VCaP (cell line): ENCODE data around the gene FNBP1L.
A peak's percentile ranks its signal among the peaks of the same experiment; 100 is the strongest.

ENCODE experiments used
- H3K27ac ChIP-seq: fragments of 450-650 bp; 2 replicates; pipeline ENCODE4 v1.5.1; 2017
- TF ChIP-seq, protein P1 (sequence below): fragments of 450-650 bp; conservative IDR thresholded peaks from 2 replicates; pipeline ENCODE4 v1.5.1; 2017; ENCODE audit warnings: mild to moderate bottlenecking, moderate library complexity

FNBP1L gene

DNA sequence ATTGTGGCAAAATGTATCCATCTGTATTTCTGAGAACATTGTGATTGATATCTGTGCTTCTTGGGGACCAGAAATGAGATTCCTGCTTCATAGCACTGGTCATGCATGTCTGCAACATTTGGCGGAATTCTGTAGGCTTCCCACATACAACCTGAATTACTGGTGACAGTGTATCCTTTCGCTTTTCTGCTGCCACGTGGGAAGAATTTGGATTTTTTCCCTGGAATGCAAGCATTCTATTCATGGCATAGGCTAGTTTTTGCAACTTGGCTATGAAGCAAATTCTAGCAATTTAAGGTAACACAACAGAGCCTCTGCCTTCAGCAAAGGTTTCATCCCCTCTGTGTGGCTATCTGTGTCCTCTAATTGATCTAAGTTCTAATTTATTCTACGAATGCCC lies 147.8 kb downstream of the FNBP1L start:
- peak overlapping the region; percentile 99; the same call in 1 of the 2 replicates for H3K27ac ChIP-seq
- TF ChIP-seq, protein P1, sequence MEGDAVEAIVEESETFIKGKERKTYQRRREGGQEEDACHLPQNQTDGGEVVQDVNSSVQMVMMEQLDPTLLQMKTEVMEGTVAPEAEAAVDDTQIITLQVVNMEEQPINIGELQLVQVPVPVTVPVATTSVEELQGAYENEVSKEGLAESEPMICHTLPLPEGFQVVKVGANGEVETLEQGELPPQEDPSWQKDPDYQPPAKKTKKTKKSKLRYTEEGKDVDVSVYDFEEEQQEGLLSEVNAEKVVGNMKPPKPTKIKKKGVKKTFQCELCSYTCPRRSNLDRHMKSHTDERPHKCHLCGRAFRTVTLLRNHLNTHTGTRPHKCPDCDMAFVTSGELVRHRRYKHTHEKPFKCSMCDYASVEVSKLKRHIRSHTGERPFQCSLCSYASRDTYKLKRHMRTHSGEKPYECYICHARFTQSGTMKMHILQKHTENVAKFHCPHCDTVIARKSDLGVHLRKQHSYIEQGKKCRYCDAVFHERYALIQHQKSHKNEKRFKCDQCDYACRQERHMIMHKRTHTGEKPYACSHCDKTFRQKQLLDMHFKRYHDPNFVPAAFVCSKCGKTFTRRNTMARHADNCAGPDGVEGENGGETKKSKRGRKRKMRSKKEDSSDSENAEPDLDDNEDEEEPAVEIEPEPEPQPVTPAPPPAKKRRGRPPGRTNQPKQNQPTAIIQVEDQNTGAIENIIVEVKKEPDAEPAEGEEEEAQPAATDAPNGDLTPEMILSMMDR = no peak

DNA sequence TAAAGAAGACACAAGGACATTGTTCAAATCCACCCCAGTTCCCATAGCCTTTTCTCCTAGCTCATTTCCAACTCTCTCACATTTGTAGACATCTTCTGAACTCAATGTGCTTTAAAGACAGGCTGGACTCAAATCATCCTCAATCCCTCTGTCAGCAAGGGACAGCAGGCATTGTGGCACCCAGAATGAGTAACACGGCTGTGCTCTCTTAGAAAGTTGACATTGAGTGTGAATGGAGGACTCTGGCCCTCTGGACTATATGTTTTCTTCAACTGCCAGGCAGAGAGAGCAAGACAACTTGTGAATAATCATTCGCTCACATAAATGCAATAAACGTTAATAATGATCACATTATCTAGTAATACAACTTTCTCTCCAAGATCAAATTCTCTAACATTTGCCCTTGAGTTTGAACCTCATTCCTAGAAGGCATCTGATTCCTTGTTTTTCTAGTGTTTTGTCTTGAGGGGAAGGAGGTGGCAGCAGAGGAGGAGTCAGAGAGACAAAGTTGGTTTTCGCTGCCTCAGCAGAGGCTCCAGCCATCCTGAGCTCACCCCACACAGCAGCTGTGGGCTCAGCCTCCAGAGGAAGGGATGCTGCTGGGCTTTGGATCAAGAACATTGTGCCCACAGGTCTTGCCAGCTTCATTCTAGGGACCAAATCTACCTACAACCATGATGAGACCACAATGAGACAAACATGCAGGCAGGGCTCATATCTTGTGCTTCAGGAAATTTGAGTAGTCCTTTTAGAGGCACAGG lies 148.6 kb downstream of the FNBP1L start:
- TF ChIP-seq, protein P1 = no peak
- H3K27ac ChIP-seq = peak overlapping the region; percentile 99

DNA sequence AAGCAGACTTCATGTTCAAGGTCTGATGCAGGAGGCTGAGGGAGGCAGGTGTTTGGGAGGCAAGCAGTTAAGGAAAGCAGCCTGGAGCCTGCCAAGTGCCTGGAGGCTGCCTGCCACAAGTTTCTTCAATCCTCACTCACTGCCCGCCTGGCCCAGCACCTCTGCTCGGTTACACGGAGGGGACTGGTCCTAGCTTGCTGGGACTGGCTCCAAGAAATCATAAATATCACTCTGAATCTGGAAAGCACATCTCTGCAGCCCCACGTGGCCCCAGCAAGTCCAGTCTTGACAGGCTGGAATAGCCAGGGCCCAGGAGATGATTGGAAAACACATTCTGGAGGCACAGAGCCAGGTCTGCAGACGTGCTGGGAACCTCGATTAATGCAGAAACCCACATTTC lies 149.8 kb downstream of the FNBP1L start:
- TF ChIP-seq, protein P1 = no peak
- peak overlapping the region; percentile 99 for H3K27ac ChIP-seq

DNA sequence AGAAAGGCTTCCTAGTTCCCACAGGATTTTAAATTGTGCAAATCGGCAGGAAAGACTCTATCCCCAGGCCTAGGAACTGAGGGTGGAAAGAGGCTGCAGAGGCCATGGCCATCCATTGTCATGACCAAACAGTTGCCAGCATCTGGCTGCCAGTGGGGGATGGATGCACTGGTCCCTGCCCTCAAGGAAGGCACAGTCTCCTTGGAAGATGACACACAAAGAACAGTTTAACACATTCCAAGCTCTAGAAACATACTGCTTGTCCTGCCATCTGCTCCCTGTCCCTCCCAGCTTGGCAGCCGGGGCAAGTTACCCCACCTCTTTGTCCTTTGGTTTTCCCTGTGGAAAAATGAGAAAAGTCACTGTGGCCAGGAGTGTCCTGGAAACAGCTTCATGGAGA lies 150.5 kb downstream of the FNBP1L start:
- TF ChIP-seq, protein P1 = no peak
- peak overlapping the region; percentile 99 for H3K27ac ChIP-seq

DNA sequence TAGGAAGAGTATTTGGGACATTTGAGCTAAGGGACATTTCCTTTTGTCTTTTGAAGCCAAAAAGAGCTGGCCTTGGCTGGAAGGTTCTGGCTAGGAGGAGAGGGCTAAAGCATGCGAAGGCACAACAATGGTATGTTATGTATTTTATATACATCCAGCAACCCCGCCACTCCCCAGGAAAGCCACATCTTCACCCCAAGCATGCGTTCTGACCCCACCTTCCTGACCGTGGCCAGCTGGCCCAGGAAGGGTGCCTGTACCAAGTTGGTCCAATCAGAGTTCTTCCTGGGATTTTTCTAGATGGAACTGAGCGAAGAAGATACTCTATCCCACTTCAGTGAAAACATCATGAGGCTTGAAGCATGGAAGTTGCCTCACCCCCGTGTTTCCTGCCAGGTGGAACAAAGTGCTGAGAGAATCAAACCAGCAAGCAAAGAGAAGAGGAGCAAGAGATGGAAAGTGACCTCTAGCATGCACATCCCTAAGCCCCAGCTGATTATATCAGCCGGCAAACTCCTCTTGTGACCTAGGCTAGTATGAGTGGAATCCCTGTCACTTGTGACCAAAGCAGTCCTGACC lies 151.0 kb downstream of the FNBP1L start:
- peak overlapping the region; percentile 99 for H3K27ac ChIP-seq
- TF ChIP-seq, protein P1 = no peak

DNA sequence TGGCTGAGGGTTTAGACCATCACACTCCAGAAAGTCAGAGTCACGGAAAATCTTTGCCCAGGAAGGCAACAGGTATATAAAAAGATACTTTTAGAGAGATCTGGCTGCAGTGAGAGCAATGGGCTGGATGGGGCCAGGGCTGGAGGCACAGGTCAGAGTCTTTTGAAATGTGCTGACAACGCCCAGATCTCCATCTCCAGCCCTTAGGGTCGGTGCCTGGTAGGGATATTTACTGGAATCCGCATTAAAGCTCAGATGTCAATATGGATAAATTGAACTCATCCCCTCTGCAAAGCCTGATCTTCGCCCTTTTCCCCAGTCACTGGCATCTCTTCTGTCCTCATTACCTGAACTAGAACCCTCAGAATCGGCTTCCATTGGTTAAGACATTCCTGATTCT lies 151.6 kb downstream of the FNBP1L start:
- TF ChIP-seq, protein P1 = no peak
- H3K27ac ChIP-seq = peak overlapping the region; percentile 99; the same call in 1 of the 2 replicates

DNA sequence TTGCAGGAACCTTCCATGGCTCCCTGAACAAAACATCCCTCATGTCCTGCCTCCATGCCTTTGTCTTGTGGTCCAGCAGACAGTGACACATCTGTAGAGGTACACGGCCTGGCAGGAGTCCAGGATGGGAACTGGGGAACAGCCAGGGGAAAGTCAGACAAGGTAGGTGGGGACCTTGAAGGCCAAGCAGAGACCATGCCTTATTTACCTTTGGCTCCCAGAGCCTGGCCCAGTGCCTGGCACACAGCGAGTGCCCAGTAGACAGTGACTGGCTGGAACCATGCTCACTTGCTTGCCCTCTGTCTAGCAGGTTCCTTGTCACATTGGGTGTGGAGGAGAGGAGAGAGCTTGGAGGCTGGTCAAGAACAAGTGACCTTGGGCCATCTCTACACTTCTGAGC lies 152.7 kb downstream of the FNBP1L start:
- H3K27ac ChIP-seq = no peak overlapping the region
- TF ChIP-seq, protein P1 = no peak
